ENCODE results near the gene FAM117A. TPM values are rescaled to one million over a fixed set of nuclear protein-coding genes. Genes with fewer than 3 reads are reported as not detected.

The FAM117A gene
- total RNA-seq, 1 experiment from 2014 or later, result 26.2 TPM

DNA sequence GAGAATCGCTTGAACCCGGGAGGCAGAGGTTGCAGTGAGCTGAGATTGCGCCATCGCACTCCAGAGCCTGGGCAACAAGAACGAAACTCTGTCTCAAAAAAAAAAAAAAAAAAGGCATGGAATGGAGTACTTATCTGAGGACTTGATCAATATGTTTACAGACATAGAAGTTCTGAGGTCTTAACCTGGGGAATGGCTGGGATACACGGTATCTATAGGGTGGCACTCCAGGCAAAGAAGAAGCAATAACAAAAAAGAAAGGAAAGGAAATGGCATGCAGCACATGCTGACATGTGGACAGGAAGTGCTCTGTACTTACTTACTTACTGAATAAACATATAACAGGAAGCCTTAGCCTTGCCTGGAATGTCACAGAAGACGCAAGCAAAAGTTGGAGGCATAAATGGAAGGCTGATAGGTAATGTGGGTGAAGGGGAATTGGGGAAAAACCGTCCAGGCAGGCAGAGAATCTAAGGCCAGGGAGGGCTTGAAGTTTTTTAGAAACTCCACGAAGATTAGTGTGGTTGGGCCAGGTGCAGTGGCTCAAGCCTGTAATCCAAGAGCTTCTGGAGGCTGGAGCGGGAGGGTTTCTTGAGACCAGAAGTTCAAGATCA is 75.9 kb downstream of the FAM117A start:
- POLR2A ChIA-PET, result no interaction called here
- Mint-ChIP-seq H3K36me3 (no peaks in the 10 kb centered on the region), H3K27me3 (ENCODE audit: low read depth) (peaks cover 2% of the 10 kb centered on the region; the same call in 1 of the 2 replicates), H3K27ac (no peak overlapping the region), H3K4me1 (peaks cover 23% of the 10 kb centered on the region), H3K9me3 (no peaks in the 10 kb centered on the region), H3K4me3 (no peak overlapping the region)
- CTCF ChIA-PET, result interaction anchor here (0.6 to 2.4 kb wide), 5 partner anchors 26 to 131 kb away, joined by 3 to 14 read pairs (median 5); no protein-coding TSS in a partner anchor
- DNase-seq (ENCODE audit: low spot score) (no peak), ATAC-seq (no peak)
- peak; percentile 24; the same call in 1 of the 2 replicates for TF ChIP-seq GABPB1 (CRISPR knock-in tag; IDR thresholded peaks at IDR 0.05)
- TF ChIP-seq IRF1 (CRISPR knock-in tag; IDR thresholded peaks at IDR 0.05), result no peak

DNA sequence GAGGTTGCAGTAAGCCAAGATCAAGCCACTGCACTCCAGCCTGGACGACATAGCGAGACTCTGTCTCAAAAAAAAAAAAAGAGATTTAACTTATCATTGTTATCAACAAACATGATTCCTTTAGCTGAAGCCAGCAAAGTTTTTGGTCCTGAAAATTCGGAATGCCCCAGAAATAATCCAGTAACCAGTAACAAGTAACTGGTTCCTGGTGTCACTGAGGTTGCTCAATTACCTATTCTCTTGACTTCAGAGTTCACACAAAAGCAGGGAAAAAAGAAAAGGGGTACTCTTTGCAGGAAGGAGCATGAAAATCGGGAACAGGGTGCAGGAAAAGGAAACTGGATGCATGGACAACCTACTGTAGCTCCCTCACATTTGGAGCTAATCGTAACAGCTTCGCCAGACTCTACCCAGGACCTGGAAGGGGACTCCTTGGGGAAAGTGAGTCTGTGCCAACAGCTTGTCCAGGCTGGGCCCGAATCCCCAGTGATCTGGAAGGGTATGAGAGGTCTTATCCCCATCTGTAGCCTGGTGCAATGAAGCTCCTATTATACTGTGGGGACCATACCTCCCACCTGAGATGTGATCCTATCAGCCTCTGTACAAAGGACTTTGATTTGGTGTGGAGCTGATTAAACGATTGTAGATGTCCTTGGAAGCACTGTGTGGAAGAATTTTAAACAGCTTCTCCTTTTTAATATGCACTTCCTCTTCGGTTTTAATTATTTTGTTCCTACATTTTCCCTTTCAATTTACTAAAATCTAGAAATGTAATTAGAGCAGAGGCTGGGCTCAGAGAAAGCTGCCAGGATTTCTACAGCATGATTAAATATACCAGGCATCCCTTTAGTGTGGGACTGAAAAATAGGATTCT is 82.6 kb downstream of the FAM117A start:
- H3K9me3 Mint-ChIP-seq, result peaks cover 6% of the 10 kb centered on the region
- peaks cover 8% of the 10 kb centered on the region for H3K4me1 Mint-ChIP-seq
- CTCF ChIA-PET, result interaction anchor here (0.7 to 3.6 kb wide), 3 partner anchors 10 to 124 kb away, joined by 3 to 12 read pairs (median 8); no protein-coding TSS in a partner anchor
- no peak for TF ChIP-seq FOXP4 (CRISPR knock-in tag; IDR thresholded peaks at IDR 0.05)
- no peak for TF ChIP-seq ZNF219 (CRISPR knock-in tag; IDR thresholded peaks at IDR 0.05; ENCODE audit: borderline replicate concordance)
- TF ChIP-seq ETV6 (CRISPR knock-in tag; IDR thresholded peaks at IDR 0.05), result no peak
- TF ChIP-seq HMGA2 (CRISPR knock-in tag; IDR thresholded peaks at IDR 0.05), result no peak
- no peak for TF ChIP-seq SOX15 (CRISPR knock-in tag; IDR thresholded peaks at IDR 0.05)
- no peak for TF ChIP-seq ZNF532 (CRISPR knock-in tag; IDR thresholded peaks at IDR 0.05; ENCODE audit: borderline replicate concordance)
- TF ChIP-seq ATF1 (CRISPR knock-in tag; IDR thresholded peaks at IDR 0.05), result no peak
- no peak for TF ChIP-seq ZNF416 (CRISPR knock-in tag; IDR thresholded peaks at IDR 0.05)
- TF ChIP-seq, protein P1, sequence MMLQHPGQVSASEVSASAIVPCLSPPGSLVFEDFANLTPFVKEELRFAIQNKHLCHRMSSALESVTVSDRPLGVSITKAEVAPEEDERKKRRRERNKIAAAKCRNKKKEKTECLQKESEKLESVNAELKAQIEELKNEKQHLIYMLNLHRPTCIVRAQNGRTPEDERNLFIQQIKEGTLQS (CRISPR knock-in tag; conservative IDR thresholded peaks at IDR 0.05), result no peak
- TF ChIP-seq, protein P2, sequence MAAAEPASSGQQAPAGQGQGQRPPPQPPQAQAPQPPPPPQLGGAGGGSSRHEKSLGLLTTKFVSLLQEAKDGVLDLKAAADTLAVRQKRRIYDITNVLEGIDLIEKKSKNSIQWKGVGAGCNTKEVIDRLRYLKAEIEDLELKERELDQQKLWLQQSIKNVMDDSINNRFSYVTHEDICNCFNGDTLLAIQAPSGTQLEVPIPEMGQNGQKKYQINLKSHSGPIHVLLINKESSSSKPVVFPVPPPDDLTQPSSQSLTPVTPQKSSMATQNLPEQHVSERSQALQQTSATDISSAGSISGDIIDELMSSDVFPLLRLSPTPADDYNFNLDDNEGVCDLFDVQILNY (CRISPR knock-in tag; IDR thresholded peaks at IDR 0.05), result no peak
- TF ChIP-seq ZNF423 (CRISPR knock-in tag; IDR thresholded peaks at IDR 0.05), result no peak
- TF ChIP-seq ZNF263 (CRISPR knock-in tag; IDR thresholded peaks at IDR 0.05; ENCODE audit: low read depth), result no peak
- TF ChIP-seq TEAD1 (CRISPR knock-in tag; IDR thresholded peaks at IDR 0.05), result no peak
- TF ChIP-seq ATF6 (CRISPR knock-in tag; IDR thresholded peaks at IDR 0.05), result no peak
- TF ChIP-seq, protein P3, sequence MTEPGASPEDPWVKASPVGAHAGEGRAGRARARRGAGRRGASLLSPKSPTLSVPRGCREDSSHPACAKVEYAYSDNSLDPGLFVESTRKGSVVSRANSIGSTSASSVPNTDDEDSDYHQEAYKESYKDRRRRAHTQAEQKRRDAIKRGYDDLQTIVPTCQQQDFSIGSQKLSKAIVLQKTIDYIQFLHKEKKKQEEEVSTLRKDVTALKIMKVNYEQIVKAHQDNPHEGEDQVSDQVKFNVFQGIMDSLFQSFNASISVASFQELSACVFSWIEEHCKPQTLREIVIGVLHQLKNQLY (CRISPR knock-in tag; IDR thresholded peaks at IDR 0.05), result no peak
- peaks cover 3% of the 10 kb centered on the region for H3K36me3 Mint-ChIP-seq
- DNase-seq (ENCODE audit: low spot score) (no peak), ATAC-seq (no peak)
- no peak overlapping the region for H3K4me3 Mint-ChIP-seq
- POLR2A ChIA-PET, result interaction anchor here (0.5 kb wide), 1 partner anchor 40 kb away, joined by 3 read pairs; no protein-coding TSS in a partner anchor
- peaks cover 40% of the 10 kb centered on the region for H3K27me3 Mint-ChIP-seq (ENCODE audit: low read depth)
- H3K27ac Mint-ChIP-seq, result no peak overlapping the region
